ENCODE results near the gene SPART.

The SPART gene

DNA sequence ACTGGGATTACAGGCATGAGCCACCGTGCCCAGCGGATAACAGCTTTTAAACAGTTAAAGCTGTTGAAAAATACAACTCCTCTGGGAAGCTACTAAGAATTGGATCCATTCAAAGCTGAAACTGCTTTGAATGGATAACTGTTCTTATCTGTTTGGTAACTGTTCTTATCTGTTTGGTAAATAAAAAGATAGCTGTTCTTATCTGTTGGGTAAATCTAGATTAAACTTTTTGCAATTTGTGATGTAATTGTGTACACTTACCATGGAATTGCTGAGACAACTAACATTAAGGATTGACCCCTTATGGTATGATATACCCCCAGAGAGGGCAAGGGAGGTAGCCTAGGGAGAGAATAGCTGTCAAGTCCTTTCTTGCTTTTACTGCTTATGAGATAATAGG is 27.9 kb upstream of the SPART start:
- TF ChIP-seq, protein P1, sequence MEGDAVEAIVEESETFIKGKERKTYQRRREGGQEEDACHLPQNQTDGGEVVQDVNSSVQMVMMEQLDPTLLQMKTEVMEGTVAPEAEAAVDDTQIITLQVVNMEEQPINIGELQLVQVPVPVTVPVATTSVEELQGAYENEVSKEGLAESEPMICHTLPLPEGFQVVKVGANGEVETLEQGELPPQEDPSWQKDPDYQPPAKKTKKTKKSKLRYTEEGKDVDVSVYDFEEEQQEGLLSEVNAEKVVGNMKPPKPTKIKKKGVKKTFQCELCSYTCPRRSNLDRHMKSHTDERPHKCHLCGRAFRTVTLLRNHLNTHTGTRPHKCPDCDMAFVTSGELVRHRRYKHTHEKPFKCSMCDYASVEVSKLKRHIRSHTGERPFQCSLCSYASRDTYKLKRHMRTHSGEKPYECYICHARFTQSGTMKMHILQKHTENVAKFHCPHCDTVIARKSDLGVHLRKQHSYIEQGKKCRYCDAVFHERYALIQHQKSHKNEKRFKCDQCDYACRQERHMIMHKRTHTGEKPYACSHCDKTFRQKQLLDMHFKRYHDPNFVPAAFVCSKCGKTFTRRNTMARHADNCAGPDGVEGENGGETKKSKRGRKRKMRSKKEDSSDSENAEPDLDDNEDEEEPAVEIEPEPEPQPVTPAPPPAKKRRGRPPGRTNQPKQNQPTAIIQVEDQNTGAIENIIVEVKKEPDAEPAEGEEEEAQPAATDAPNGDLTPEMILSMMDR (IDR thresholded peaks at IDR 0.05; ENCODE audit: low read depth, low read length, missing control alignments), result no peak
- H3K27me3 ChIP-seq (replicated peaks), result no peaks in the 10 kb centered on the region
- no peak for DNase-seq
- no peaks in the 10 kb centered on the region for H3K36me3 ChIP-seq (replicated peaks)
- H3K4me3 ChIP-seq (ENCODE audit: low read depth, low read length), result no peak overlapping the region
- no peak overlapping the region for H3K27ac ChIP-seq
- in situ Hi-C loops (cut with HindIII; ENCODE audit: low pct_ligation_motif_present, low sequenced_read_pairs), result no loop called here

DNA sequence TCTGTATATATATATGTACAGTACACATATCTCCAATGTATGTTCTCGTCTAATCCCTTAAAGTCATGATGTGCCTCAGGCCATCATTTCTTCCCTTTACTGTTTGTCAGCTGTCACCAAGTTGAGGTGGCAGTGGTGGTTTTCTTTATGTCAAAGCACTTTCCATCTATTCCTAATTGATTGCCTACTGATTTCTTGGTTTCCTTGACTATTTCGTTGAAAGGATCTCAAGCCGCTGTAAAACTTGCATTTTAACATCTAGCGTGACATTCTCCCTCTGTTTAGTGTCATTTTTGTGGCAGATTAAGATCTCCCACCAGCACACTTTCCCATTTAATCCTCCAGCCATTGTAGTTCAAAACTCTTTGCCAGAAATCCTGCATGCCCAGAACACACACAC is 25.0 kb upstream of the SPART start:
- Histone ChIP-seq H3K27ac (no peak overlapping the region), H3K27me3 (replicated peaks) (no peaks in the 10 kb centered on the region), H3K36me3 (replicated peaks) (no peaks in the 10 kb centered on the region), H3K4me3 (ENCODE audit: low read depth, low read length) (no peak overlapping the region)
- TF ChIP-seq, protein P1 (IDR thresholded peaks at IDR 0.05; ENCODE audit: low read depth, low read length, missing control alignments), result no peak
- DNase-seq, result no peak
- in situ Hi-C loops (cut with HindIII; ENCODE audit: low pct_ligation_motif_present, low sequenced_read_pairs), result no loop called here

DNA sequence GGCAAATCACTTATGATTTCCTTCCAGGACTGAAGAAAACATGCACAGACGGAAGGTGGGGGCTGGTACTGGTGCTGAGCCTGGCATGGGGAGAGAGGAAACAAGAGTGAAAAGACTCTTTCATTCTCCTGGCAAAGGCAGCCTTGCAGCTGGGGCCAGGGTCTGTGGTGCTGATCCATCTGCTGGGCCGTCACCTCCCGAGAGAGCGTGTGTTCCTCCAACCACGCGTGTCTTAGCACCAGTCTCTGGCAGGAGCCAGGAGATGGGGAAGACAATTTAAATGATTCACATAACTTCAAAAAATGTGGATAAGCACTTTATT is 23.9 kb upstream of the SPART start:
- Histone ChIP-seq H3K36me3 (replicated peaks) (no peaks in the 10 kb centered on the region), H3K27me3 (replicated peaks) (no peaks in the 10 kb centered on the region), H3K27ac (no peak overlapping the region), H3K4me3 (ENCODE audit: low read depth, low read length) (no peak overlapping the region)
- TF ChIP-seq, protein P1 (IDR thresholded peaks at IDR 0.05; ENCODE audit: low read depth, low read length, missing control alignments), result no peak
- in situ Hi-C loops (cut with HindIII; ENCODE audit: low pct_ligation_motif_present, low sequenced_read_pairs), result no loop called here
- no peak for DNase-seq

DNA sequence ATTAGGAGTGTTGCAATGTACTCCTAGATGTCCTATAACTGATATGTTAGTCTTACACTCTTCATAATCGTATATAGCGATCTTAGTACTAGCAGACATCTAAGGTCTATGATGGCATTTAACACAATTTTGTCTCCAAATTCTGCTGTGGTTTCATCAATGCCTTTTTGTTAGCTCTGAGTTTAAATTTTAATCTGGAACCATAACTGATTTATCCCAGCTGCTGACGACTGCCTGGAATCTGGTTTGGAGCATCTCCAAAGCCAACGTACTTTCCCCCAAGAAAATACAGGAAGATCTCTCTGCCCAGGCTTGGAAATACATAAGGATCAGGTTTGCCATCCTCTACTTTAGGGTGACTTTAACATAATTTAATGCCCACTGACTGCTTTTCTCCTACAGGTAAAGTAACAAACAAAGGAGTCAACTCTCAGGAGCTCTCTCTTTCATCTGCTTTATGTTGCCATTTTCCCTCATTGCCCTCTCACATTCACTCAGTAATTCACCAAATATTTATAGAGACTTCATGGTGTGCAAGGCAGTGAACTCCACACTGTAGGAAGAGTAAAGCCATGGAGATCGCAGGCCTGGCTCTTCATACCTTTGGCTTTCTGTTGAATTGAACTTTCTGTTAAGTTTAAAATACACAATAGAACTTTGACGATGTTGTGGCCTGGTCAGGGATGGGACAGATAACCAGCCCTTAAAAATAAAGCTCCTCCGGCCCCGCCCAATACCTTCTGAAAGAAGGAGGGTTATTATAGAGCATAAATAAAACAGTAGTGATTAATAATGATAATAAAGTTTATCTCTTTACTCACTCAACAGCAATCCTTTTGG is 23.3 kb upstream of the SPART start:
- no peaks in the 10 kb centered on the region for H3K36me3 ChIP-seq (replicated peaks)
- H3K27me3 ChIP-seq (replicated peaks), result no peaks in the 10 kb centered on the region
- no peak for DNase-seq
- in situ Hi-C loops (cut with HindIII; ENCODE audit: low pct_ligation_motif_present, low sequenced_read_pairs), result no loop called here
- no peak overlapping the region for H3K27ac ChIP-seq
- H3K4me3 ChIP-seq (ENCODE audit: low read depth, low read length), result no peak overlapping the region
- TF ChIP-seq, protein P1 (IDR thresholded peaks at IDR 0.05; ENCODE audit: low read depth, low read length, missing control alignments), result no peak

DNA sequence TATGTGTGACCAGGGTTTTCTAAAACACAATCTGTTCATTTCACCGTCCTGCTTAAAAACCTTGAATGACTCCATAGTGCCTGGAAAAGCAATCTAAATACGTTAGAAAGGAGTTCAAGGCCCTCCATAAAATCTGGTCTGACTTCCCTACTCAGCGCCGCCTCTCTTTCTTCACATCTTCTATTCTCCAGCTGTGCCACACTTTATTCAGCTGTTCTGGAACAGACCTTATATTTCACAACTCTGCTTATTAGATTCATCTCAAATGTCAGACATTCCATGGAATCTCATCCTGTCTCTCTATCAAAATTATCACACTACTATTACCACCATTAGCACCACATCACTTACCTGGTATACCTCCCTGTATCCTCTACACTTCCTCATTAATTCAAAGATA is 19.8 kb upstream of the SPART start:
- in situ Hi-C loops (cut with HindIII; ENCODE audit: low pct_ligation_motif_present, low sequenced_read_pairs), result no loop called here
- no peak overlapping the region for H3K27ac ChIP-seq
- TF ChIP-seq, protein P1 (IDR thresholded peaks at IDR 0.05; ENCODE audit: low read depth, low read length, missing control alignments), result no peak
- no peak for DNase-seq
- no peak overlapping the region for H3K4me3 ChIP-seq (ENCODE audit: low read depth, low read length)
- H3K27me3 ChIP-seq (replicated peaks), result no peaks in the 10 kb centered on the region
- H3K36me3 ChIP-seq (replicated peaks), result no peaks in the 10 kb centered on the region

DNA sequence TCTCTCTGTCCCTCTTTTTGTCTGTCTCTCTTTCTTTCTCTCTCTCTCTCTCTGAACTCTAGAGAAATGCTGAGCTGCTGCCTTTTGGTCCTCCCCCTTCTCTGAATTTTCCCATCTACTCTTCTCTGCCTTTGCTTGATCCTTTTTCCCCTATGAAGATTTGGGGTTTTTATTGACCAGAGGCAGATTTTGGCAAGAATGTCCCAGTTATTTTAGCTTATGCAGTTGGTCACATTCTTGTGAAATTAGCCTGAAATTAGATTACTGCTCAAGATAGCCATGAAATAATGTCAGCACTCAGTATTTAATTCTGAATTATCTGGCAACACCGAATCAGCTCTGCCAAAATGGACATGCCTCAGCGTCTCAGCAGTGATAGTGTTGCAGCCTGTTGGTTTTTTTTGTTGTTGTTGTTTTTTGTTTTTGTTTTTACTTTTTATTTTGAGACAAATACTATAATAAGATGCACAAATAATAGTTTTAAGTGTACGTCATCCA is 17.2 kb upstream of the SPART start:
- no peak overlapping the region for H3K4me3 ChIP-seq (ENCODE audit: low read depth, low read length)
- no peaks in the 10 kb centered on the region for H3K36me3 ChIP-seq (replicated peaks)
- no peak for DNase-seq
- no peaks in the 10 kb centered on the region for H3K27me3 ChIP-seq (replicated peaks)
- TF ChIP-seq, protein P1 (IDR thresholded peaks at IDR 0.05; ENCODE audit: low read depth, low read length, missing control alignments), result no peak
- no peak overlapping the region for H3K27ac ChIP-seq
- in situ Hi-C loops (cut with HindIII; ENCODE audit: low pct_ligation_motif_present, low sequenced_read_pairs), result no loop called here
